Pancreas (tissue), 10 donors: ENCODE data around the gene PTPN14. TPM values are rescaled to one million over a fixed set of nuclear protein-coding genes. Genes with fewer than 3 reads are reported as not detected.
"Not testable (repeated sequence)": the region's sequence is repeated elsewhere in the genome, so short reads cannot be mapped to it uniquely, and the experiment has no call there.

ENCODE experiments used
- ATAC-seq, 4 donors: fragments of 200-7000 bp; cut with Tn5 transposase; one replicate each; pipeline versions ENCODE4 v1.8.0 to v1.9.1; 2020; ENCODE audit warnings: mild to moderate bottlenecking in 4 of 4, moderate library complexity in 4 of 4
- DNase-seq, 6 donors: peaks; one replicate each; pipeline ENCODE4 v3.0.0-alpha.2; 2020
- FAIRE-seq: peaks from 2 replicates; lab custom pipeline; 2012; peaks lifted over from hg19 to GRCh38; lab: Jason Lieb, UNC
- H3K27ac ChIP-seq, 4 donors: fragments of 200-600 bp; sonication (generic); 1 replicate in 3 of 4; 2 replicates in 1 of 4; pipeline versions ENCODE4 v1.5.0 to v1.8.0; 2020
- H3K27me3 ChIP-seq, 4 donors: fragments of 200-600 bp; one replicate each; pipeline ENCODE4 v1.8.0; 2021
- H3K36me3 ChIP-seq, 3 donors: fragments of 200-600 bp; sonication (generic) in 1 of 3; one replicate each; pipeline versions ENCODE4 v1.5.0 to v1.8.0; 2020 to 2021
- H3K4me1 ChIP-seq, 3 donors: fragments of 200-600 bp; one replicate each; pipeline ENCODE4 v1.8.0; 2021
- H3K4me3 ChIP-seq, 4 donors: fragments of 200-600 bp; sonication (generic) in 2 of 4; one replicate each; pipeline versions ENCODE4 v1.5.0 to v1.8.0; 2020 to 2021
- H3K9me3 ChIP-seq, 4 donors: fragments of 200-600 bp; one replicate each; pipeline ENCODE4 v1.8.0; 2021
- CTCF ChIP-seq, 4 donors: fragments of 200-600 bp; sonication (generic) in 3 of 4; IDR thresholded peaks; one replicate each; pipeline versions ENCODE4 v1.5.0 to v1.8.0; 2021; ENCODE audit warnings: antibody characterized with exemption in 4 of 4
- WGBS, 2 donors: extraction: QIAGEN DNeasy Blood & Tissue Kit; methylation state at CpG; one replicate each; pipeline ENCODE4 v1.1.7; 2013; 5-methylcytosine and 5-hydroxymethylcytosine counted together
- intact Hi-C, 3 donors: fragments of 100-400 bp; cut with DNase I; formaldehyde crosslinking; loops; one replicate each; pipeline versions ENCODE4 v1.11.1 to v1.14.2; 2022
- polyA plus RNA-seq, 2 donors: library from polyadenylated mRNA; stranded (reverse); fragments of 200-250 nt; gene quantifications; one replicate each; pipeline ENCODE4 v1.2.3, GENCODE V29; 2013
- total RNA-seq, 6 donors: library from RNA; stranded (reverse); fragmentation: NEBNext Ultra II Directional in 4 of 6; extraction: Animal tissue kit (Norgen Biotek cat#: 25700) in 4 of 6; gene quantifications; one replicate each; pipeline versions ENCODE4 v1.2.1 to v1.2.4, GENCODE V29; 2021 to 2023
- donor health status: healthy with polysubstance abuse.
- donor health status: DM: no; HTN: no; CAD: no; lungs with moderate emphysema.
- donor health status: DM: no; HTN: no; CAD: no.
- donor health status: control.
- donor health status: control.
- donor health status: Bipolar disorder and iron deficiency.
- donor health status: DM: yes; HTN: yes; CAD: no.
- donor health status: DM: no; HTN: no; CAD: no.
- donor health status: DM: no; HTN: no; CAD: no.
- donor health status: DM: yes; HTN: yes; CAD: no.

Gene PTPN14
- total and polyA plus RNA-seq, 8 donors: 1.9 to 17.5 (median 11.5) TPM

DNA sequence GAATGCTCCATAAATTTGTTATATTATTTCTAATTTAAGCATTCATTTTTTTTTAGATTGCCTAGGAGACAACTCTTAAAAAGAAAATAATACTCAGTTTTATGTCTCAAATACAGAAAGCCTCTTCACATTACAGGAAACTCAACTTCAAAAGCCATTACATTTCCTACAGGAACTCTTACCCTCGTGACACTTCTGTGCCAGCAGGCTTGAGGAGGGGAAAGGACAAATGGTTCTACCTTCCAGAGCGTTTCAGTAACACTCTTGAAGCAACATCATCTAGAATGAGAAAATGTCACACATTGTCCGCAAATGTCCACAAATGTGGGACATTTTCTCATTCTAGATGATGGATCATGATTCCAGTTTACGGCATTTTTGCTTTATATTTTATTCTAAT, 51.7 kb downstream of the PTPN14 start:
- H3K4me1 ChIP-seq: peaks cover 0 to 6% (median 4%) of the 10 kb centered on the region in 3 donors
- intact Hi-C loops: no loop called here
- no peaks in the 10 kb centered on the region for H3K9me3 ChIP-seq
- WGBS, 2 donors: 87 to 91% methylated on average over 4 of the region's 4 CpGs
- no peak overlapping the region for H3K27ac ChIP-seq
- H3K36me3 ChIP-seq: no peaks in the 10 kb centered on the region
- no peaks in the 10 kb centered on the region for H3K27me3 ChIP-seq
- no peak overlapping the region for H3K4me3 ChIP-seq
- no peak for TF ChIP-seq CTCF (IDR thresholded peaks at IDR 0.05)
- ATAC-seq: no peak
- FAIRE-seq: no peak
- DNase-seq: no peak

GRCh38 chr1:214498021-214498420, 53.4 kb downstream of the PTPN14 start:
- H3K9me3 ChIP-seq: no peaks in the 10 kb centered on the region
- H3K36me3 ChIP-seq: no peaks in the 10 kb centered on the region
- no peak for TF ChIP-seq CTCF (IDR thresholded peaks at IDR 0.05)
- peaks cover 0 to 6% (median 4%) of the 10 kb centered on the region in 3 donors for H3K4me1 ChIP-seq
- H3K27ac ChIP-seq: no peak overlapping the region
- DNase-seq: no peak
- FAIRE-seq: no peak
- ATAC-seq: no peak
- intact Hi-C loops: no loop called here
- no peak overlapping the region for H3K4me3 ChIP-seq
- WGBS, 2 donors: 7 to 27% methylated on average over 1 of the region's 1 CpG
- no peaks in the 10 kb centered on the region for H3K27me3 ChIP-seq

DNA sequence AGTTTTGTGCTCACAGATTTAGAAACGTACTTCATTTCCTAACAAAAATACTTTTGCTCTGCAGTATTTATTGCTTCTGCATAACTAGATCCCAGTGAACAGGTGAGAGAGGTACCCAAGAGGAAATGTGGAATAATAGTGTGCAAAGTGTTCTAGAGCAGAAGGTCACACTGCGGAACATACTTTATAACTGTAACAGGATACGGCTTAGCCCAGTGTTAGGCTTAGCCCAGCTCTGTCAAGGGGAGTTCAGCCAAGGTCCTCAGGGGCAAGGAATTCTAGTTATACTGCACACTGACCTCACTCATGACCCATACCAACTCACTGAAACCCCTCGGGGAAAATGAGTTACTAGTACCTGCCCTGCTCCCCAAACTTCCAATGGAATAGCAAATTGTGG, 55.3 kb downstream of the PTPN14 start:
- H3K27ac ChIP-seq: no peak overlapping the region
- no peaks in the 10 kb centered on the region for H3K9me3 ChIP-seq
- no peaks in the 10 kb centered on the region for H3K27me3 ChIP-seq
- TF ChIP-seq CTCF (IDR thresholded peaks at IDR 0.05): no peak
- no peak overlapping the region for H3K4me3 ChIP-seq
- 82 to 85% methylated on average over 4 of the region's 4 CpGs for WGBS, 2 donors
- ATAC-seq (no peak), FAIRE-seq (no peak), DNase-seq (no peak)
- H3K36me3 ChIP-seq: no peaks in the 10 kb centered on the region
- intact Hi-C loops: no loop called here
- peaks cover 0 to 6% (median 4%) of the 10 kb centered on the region in 3 donors for H3K4me1 ChIP-seq

DNA sequence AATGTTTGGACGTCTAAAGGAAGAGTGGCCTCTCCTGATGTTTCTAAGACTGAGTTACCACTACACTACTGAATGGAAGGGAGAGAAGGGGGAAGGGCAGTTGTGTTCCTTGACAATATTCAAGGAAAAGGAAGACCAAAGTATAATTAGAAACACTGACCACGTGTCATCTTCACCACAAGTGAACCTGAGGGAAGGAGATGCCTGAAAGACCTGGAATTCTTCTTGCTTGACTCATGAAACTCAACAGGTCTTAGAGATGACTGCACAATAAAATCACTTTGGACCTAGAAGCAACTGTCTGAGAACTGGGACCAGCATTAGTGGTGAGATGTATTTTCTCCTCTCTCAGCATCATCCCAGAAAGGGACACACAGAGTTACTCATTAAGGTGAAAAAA, 56.7 kb downstream of the PTPN14 start:
- WGBS, 2 donors: 76 to 77% methylated on average over 2 of the region's 2 CpGs
- H3K4me1 ChIP-seq: peaks cover 0 to 6% (median 4%) of the 10 kb centered on the region in 3 donors
- no peak for DNase-seq
- no peak overlapping the region for H3K27ac ChIP-seq
- no peak overlapping the region for H3K4me3 ChIP-seq
- intact Hi-C loops: no loop called here
- no peak for FAIRE-seq
- H3K27me3 ChIP-seq: no peaks in the 10 kb centered on the region
- TF ChIP-seq CTCF (IDR thresholded peaks at IDR 0.05): no peak
- H3K36me3 ChIP-seq: no peaks in the 10 kb centered on the region
- no peaks in the 10 kb centered on the region for H3K9me3 ChIP-seq
- ATAC-seq: no peak

DNA sequence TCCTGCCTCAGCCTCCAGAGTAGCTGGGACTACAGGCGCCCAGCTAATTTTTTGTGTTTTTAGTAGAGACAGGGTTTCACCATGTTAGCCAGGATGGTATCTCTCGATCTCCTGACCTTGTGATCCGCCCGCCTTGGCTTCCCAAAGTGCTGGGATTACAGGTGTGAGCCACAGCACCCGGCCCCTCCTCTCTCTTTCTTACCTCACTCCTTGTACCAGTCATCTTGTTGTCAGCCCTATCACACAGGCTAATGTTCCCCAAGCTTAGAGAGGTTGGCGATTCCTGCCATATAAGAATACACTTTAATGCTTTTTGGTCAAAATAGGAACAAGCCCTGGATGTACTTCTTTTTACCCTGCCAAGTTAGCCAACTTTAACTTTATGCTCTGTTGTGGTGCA, 57.2 kb downstream of the PTPN14 start:
- intact Hi-C loops, H3K27ac ChIP-seq, H3K9me3 ChIP-seq, DNase-seq, ATAC-seq, H3K27me3 ChIP-seq, H3K36me3 ChIP-seq, FAIRE-seq, H3K4me1 ChIP-seq, H3K4me3 ChIP-seq: not testable (repeated sequence)
- WGBS, 2 donors: 87 to 89% methylated on average over 6 of the region's 6 CpGs
